Keratinocyte (primary cell): ENCODE measurements around the gene PCCA. TPM values are rescaled to one million over a fixed set of nuclear protein-coding genes. Genes with fewer than 3 reads are reported as not detected.
"Not testable (repeated sequence)": the region's sequence is repeated elsewhere in the genome, so short reads cannot be mapped to it uniquely, and the experiment has no call there.

ENCODE experiments used
- DNase-seq: peaks from one replicate; pipeline ENCODE4 v3.0.0-alpha.2; 2011; ENCODE audit warnings: low read depth, missing footprints, low spot score
- FAIRE-seq: peaks from 2 replicates; lab custom pipeline; 2011; peaks lifted over from hg19 to GRCh38; lab: Jason Lieb, UNC
- H2AFZ ChIP-seq: 2 replicates; pipeline ENCODE4 v1.6.0; 2012; ENCODE audit warnings: low read length, control low read depth, inconsistent platforms; ENCODE audit not compliant: control insufficient read depth
- H3K27ac ChIP-seq: 2 replicates; pipeline ENCODE4 v1.5.1; 2011; ENCODE audit warnings: low read length; ENCODE audit not compliant: control insufficient read depth, insufficient read depth
- H3K27me3 ChIP-seq: 3 replicates; pipeline ENCODE4 v1.6.0; 2011; ENCODE audit warnings: low read length; ENCODE audit not compliant: control insufficient read depth, insufficient read depth; ENCODE audit errors: extremely low read depth
- H3K36me3 ChIP-seq, 2 experiments: 2 replicates in 1 of 2; 3 replicates in 1 of 2; pipeline ENCODE4 v1.5.1; 2011; ENCODE audit warnings: low read length in 2 of 2, mild to moderate bottlenecking in 1 of 2; ENCODE audit not compliant: control insufficient read depth in 2 of 2, insufficient read depth in 2 of 2; ENCODE audit errors: extremely low read depth in 1 of 2
- H3K4me1 ChIP-seq: 3 replicates; pipeline ENCODE4 v1.5.1; 2011; ENCODE audit warnings: low read length; ENCODE audit not compliant: control insufficient read depth, insufficient read depth; ENCODE audit errors: extremely low read depth
- H3K4me2 ChIP-seq: 3 replicates; pipeline ENCODE4 v1.6.0; 2011; ENCODE audit warnings: low read depth, low read length; ENCODE audit not compliant: control insufficient read depth, insufficient read depth; ENCODE audit errors: extremely low read depth
- H3K4me3 ChIP-seq, 3 experiments: fragments of 200-600 bp in 1 of 3; sonication (generic) in 1 of 3; 2 replicates in 2 of 3; 3 replicates in 1 of 3; pipeline ENCODE4 v1.5.1; 2011 to 2016; ENCODE audit warnings: low read length in 3 of 3, mild to moderate bottlenecking in 3 of 3, control low read depth in 2 of 3, inconsistent platforms in 1 of 3, low read depth in 1 of 3, mixed read lengths in 1 of 3, mixed run types in 1 of 3, moderate library complexity in 1 of 3; ENCODE audit not compliant: control insufficient read depth in 2 of 3, insufficient read depth in 2 of 3; ENCODE audit errors: extremely low read depth in 1 of 3
- H3K79me2 ChIP-seq: 2 replicates; pipeline ENCODE4 v1.6.0; 2012; ENCODE audit warnings: low read length; ENCODE audit not compliant: control insufficient read depth, insufficient read depth
- H3K9ac ChIP-seq: 3 replicates; pipeline ENCODE4 v1.6.0; 2011; ENCODE audit warnings: low read length; ENCODE audit not compliant: control insufficient read depth, insufficient read depth; ENCODE audit errors: extremely low read depth
- H3K9me1 ChIP-seq: 3 replicates; pipeline ENCODE4 v1.6.0; 2011; ENCODE audit warnings: low read length; ENCODE audit not compliant: control insufficient read depth, insufficient read depth; ENCODE audit errors: extremely low read depth
- H3K9me3 ChIP-seq: 2 replicates; pipeline ENCODE4 v1.5.1; 2012; ENCODE audit warnings: low read depth, low read length; ENCODE audit not compliant: control insufficient read depth
- H4K20me1 ChIP-seq: 3 replicates; pipeline ENCODE4 v1.6.0; 2011; ENCODE audit warnings: low read length; ENCODE audit not compliant: control insufficient read depth, insufficient read depth; ENCODE audit errors: extremely low read depth
- EZH2 ChIP-seq: IDR thresholded peaks from one replicate; pipeline ENCODE4 v1.6.1; 2012; ENCODE audit warnings: inconsistent platforms, mild to moderate bottlenecking, low read length, moderate library complexity
- dilution Hi-C: fragments of 300-500 bp; cut with MboI; formaldehyde crosslinking; loops from one replicate; pipeline ENCODE4 v1.7.0; 2020; ENCODE audit warnings: low sequenced_read_pairs; ENCODE audit not compliant: extremely low pct_ligation_motif_present
- polyA plus RNA-seq, 5 experiments: library from polyadenylated mRNA; depleted of rRNA in 3 of 5; stranded (reverse) in 3 of 5; stranded (forward) in 1 of 5; unstranded in 1 of 5; fragments of >200 nt; gene quantifications; 1 replicate in 1 of 5; 2 replicates in 3 of 5; 3 replicates in 1 of 5; pipeline versions ENCODE4 v1.2.1 to v1.2.3, GENCODE V29; 2011 to 2012; ENCODE audit warnings: missing spikeins in 2 of 5, low read depth in 1 of 5, low replicate concordance in 1 of 5
- TF ChIP-seq, protein P1 (sequence below), 3 experiments: IDR thresholded peaks in 1 of 3; conservative IDR thresholded peaks in 1 of 3; optimal IDR thresholded peaks in 1 of 3; 2 replicates in 2 of 3; 3 replicates in 1 of 3; pipeline versions ENCODE3 to v1.5.1; 2011; ENCODE audit warnings: low read length in 3 of 3, mild to moderate bottlenecking in 3 of 3, moderate library complexity in 2 of 3, control low read depth in 1 of 3, inconsistent platforms in 1 of 3; ENCODE audit not compliant: insufficient read depth in 2 of 3; ENCODE audit errors: extremely low read depth in 1 of 3

PCCA gene
- polyA plus RNA-seq, 1 donor (not counting 4 experiments of a cell fraction or from before 2014, with no cell fraction given) = 8.1 TPM

- Histone ChIP-seq H3K4me2 (no peak overlapping the region), H4K20me1 (no peaks in the 10 kb centered on the region), H3K9me3 (no peaks in the 10 kb centered on the region), H3K4me1 (no peaks in the 10 kb centered on the region), H2AFZ (no peak overlapping the region), H3K4me3 (no peak overlapping the region), H3K9me1 (no peaks in the 10 kb centered on the region), H3K9ac (no peak overlapping the region), H3K27me3 (no peaks in the 10 kb centered on the region), H3K36me3 (no peaks in the 10 kb centered on the region), H3K79me2 (no peaks in the 10 kb centered on the region), H3K27ac (no peak overlapping the region)
- TF ChIP-seq EZH2 = no peak
- TF ChIP-seq, protein P1, sequence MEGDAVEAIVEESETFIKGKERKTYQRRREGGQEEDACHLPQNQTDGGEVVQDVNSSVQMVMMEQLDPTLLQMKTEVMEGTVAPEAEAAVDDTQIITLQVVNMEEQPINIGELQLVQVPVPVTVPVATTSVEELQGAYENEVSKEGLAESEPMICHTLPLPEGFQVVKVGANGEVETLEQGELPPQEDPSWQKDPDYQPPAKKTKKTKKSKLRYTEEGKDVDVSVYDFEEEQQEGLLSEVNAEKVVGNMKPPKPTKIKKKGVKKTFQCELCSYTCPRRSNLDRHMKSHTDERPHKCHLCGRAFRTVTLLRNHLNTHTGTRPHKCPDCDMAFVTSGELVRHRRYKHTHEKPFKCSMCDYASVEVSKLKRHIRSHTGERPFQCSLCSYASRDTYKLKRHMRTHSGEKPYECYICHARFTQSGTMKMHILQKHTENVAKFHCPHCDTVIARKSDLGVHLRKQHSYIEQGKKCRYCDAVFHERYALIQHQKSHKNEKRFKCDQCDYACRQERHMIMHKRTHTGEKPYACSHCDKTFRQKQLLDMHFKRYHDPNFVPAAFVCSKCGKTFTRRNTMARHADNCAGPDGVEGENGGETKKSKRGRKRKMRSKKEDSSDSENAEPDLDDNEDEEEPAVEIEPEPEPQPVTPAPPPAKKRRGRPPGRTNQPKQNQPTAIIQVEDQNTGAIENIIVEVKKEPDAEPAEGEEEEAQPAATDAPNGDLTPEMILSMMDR (optimal IDR thresholded peaks at IDR 0.05 in 1 of 3, IDR thresholded peaks at IDR 0.05 in 1 of 3, conservative IDR thresholded peaks at IDR 0.05 in 1 of 3; ENCODE audit: extremely low read depth in 1 of 3, insufficient read depth in 2 of 3, low read length in 3 of 3) = no peak
- dilution Hi-C loops = no loop called here
- no peak for DNase-seq
- FAIRE-seq = no peak
Measured at GRCh38 chr13:100148422-100148821, 59.5 kb downstream of the PCCA start.

GRCh38 chr13:100149389-100149788, 60.5 kb downstream of the PCCA start:
- Histone ChIP-seq H3K4me2 (no peak overlapping the region), H3K27me3 (no peaks in the 10 kb centered on the region), H4K20me1 (no peaks in the 10 kb centered on the region), H3K4me3 (no peak overlapping the region), H3K36me3 (no peaks in the 10 kb centered on the region), H3K9me3 (no peaks in the 10 kb centered on the region), H3K4me1 (no peaks in the 10 kb centered on the region), H2AFZ (no peak overlapping the region), H3K9ac (no peak overlapping the region), H3K27ac (no peak overlapping the region), H3K9me1 (no peaks in the 10 kb centered on the region), H3K79me2 (no peaks in the 10 kb centered on the region)
- TF ChIP-seq, protein P1 (optimal IDR thresholded peaks at IDR 0.05 in 1 of 3, IDR thresholded peaks at IDR 0.05 in 1 of 3, conservative IDR thresholded peaks at IDR 0.05 in 1 of 3; ENCODE audit: extremely low read depth in 1 of 3, insufficient read depth in 2 of 3, low read length in 3 of 3) = no peak
- no peak for TF ChIP-seq EZH2
- dilution Hi-C loops = no loop called here
- DNase-seq (no peak), FAIRE-seq (peak; percentile 13)

GRCh38 chr13:100150711-100151110, 61.8 kb downstream of the PCCA start:
- H3K4me2 ChIP-seq, H4K20me1 ChIP-seq, DNase-seq, H3K9me1 ChIP-seq, H3K27me3 ChIP-seq, H2AFZ ChIP-seq, H3K36me3 ChIP-seq, H3K79me2 ChIP-seq, dilution Hi-C loops, H3K4me1 ChIP-seq, FAIRE-seq, H3K9me3 ChIP-seq, H3K4me3 ChIP-seq, H3K9ac ChIP-seq, H3K27ac ChIP-seq: not testable (repeated sequence)
